Brain microvascular endothelial cell (primary cell): ENCODE measurements around the gene TJP2.
A peak's percentile ranks its signal among the peaks of the same experiment; 100 is the strongest.

Experiments used
- DNase-seq: peaks from one replicate; pipeline ENCODE4 v3.0.0-alpha.2; 2020
- H3K27ac ChIP-seq: fragments of 250-450 bp; sonication (Bioruptor Pico); 2 replicates; pipeline ENCODE4 v1.5.1; 2020; ENCODE audit warnings: mild to moderate bottlenecking, moderate library complexity
- H3K27me3 ChIP-seq: fragments of 250-450 bp; sonication (Bioruptor Pico); replicated peaks from 2 replicates; pipeline ENCODE4 v1.5.1; 2020; ENCODE audit warnings: mild to moderate bottlenecking
- H3K36me3 ChIP-seq: fragments of 250-450 bp; sonication (Bioruptor Pico); replicated peaks from 2 replicates; pipeline ENCODE4 v1.5.1; 2020; ENCODE audit warnings: mild to moderate bottlenecking
- H3K4me3 ChIP-seq: 2 replicates; pipeline ENCODE4 v1.5.1; 2011; ENCODE audit warnings: low read depth, mild to moderate bottlenecking, control low read depth, low read length, moderate library complexity
- in situ Hi-C: cut with HindIII; loops from 2 replicates; pipeline ENCODE4 v1.10.0; 2017; ENCODE audit warnings: low sequenced_read_pairs, low pct_ligation_motif_present
- TF ChIP-seq, protein P1 (sequence below): IDR thresholded peaks from 2 replicates; pipeline ENCODE4 v1.5.1; 2011; ENCODE audit warnings: low read depth, mild to moderate bottlenecking, moderate library complexity, low read length, control low read depth, inconsistent platforms; ENCODE audit errors: missing control alignments

The TJP2 gene

GRCh38 chr9:69186841-69187611 lies 12.9 kb downstream of the TJP2 start:
- no peak for DNase-seq
- H3K27me3 ChIP-seq = no peaks in the 10 kb centered on the region
- no peak overlapping the region for H3K4me3 ChIP-seq
- H3K27ac ChIP-seq = peak overlapping the region; percentile 16
- no peaks in the 10 kb centered on the region for H3K36me3 ChIP-seq
- TF ChIP-seq, protein P1, sequence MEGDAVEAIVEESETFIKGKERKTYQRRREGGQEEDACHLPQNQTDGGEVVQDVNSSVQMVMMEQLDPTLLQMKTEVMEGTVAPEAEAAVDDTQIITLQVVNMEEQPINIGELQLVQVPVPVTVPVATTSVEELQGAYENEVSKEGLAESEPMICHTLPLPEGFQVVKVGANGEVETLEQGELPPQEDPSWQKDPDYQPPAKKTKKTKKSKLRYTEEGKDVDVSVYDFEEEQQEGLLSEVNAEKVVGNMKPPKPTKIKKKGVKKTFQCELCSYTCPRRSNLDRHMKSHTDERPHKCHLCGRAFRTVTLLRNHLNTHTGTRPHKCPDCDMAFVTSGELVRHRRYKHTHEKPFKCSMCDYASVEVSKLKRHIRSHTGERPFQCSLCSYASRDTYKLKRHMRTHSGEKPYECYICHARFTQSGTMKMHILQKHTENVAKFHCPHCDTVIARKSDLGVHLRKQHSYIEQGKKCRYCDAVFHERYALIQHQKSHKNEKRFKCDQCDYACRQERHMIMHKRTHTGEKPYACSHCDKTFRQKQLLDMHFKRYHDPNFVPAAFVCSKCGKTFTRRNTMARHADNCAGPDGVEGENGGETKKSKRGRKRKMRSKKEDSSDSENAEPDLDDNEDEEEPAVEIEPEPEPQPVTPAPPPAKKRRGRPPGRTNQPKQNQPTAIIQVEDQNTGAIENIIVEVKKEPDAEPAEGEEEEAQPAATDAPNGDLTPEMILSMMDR = no peak
- in situ Hi-C loops = loop anchor here (25.0 kb wide), 1 partner anchor 125 kb away; no protein-coding TSS in a partner anchor

DNA sequence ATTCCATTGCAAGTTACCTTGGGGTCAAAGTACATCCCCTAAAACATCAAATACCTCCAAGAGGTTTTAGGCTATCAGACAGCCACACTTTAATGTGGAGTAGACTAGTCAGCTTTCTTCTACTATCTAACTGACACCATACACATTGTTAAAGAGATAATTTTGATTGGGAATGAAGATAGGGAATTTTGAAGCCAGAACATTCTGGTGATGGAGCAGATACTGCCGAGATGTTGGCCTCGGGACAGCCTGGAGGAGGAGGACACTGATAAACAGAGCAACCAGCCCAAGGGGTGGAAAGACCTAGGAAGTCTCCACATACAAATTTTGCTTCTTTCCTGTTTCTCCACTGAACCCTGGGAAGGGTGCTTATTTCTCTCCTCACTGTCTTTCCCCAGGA lies 14.9 kb downstream of the TJP2 start:
- no peak overlapping the region for H3K4me3 ChIP-seq
- H3K36me3 ChIP-seq = no peaks in the 10 kb centered on the region
- no peaks in the 10 kb centered on the region for H3K27me3 ChIP-seq
- TF ChIP-seq, protein P1 = no peak
- no peak for DNase-seq
- H3K27ac ChIP-seq = no peak overlapping the region
- in situ Hi-C loops = loop anchor here (25.0 kb wide), 1 partner anchor 127 kb away; no protein-coding TSS in a partner anchor

- DNase-seq = no peak
- H3K27ac ChIP-seq = no peak overlapping the region
- in situ Hi-C loops = loop anchor here (25.0 kb wide), 1 partner anchor 128 kb away; no protein-coding TSS in a partner anchor
- no peak overlapping the region for H3K4me3 ChIP-seq
- H3K36me3 ChIP-seq = no peaks in the 10 kb centered on the region
- no peaks in the 10 kb centered on the region for H3K27me3 ChIP-seq
- TF ChIP-seq, protein P1 = no peak
Measured at GRCh38 chr9:69190086-69190862, 16.2 kb downstream of the TJP2 start.

GRCh38 chr9:69190863-69191181 lies 16.7 kb downstream of the TJP2 start:
- no peak for DNase-seq
- in situ Hi-C loops = loop anchor here (25.0 kb wide), 1 partner anchor 129 kb away; no protein-coding TSS in a partner anchor
- no peak overlapping the region for H3K4me3 ChIP-seq
- no peaks in the 10 kb centered on the region for H3K27me3 ChIP-seq
- H3K36me3 ChIP-seq = no peaks in the 10 kb centered on the region
- TF ChIP-seq, protein P1 = no peak
- H3K27ac ChIP-seq = no peak overlapping the region

DNA sequence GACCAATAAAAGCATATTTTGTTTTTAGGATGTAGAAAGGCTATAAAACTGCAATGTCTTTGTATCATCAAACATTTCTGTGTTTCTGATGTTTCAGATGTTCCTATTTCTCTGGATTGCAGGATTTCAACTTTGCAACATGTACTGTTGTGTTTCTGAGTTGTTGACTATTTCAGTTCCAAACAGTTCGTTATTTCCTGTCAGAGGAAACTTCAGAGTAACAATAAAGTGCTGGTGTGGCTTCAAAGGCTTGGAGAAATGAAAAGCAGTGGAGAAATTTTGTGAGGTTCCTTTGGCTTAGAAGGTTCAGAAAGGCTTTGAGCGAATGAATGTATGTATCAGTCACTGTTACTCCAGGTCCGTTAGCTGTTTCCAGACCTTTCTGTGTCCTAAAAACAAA lies 17.2 kb downstream of the TJP2 start:
- no peak for DNase-seq
- Histone ChIP-seq H3K27ac (no peak overlapping the region), H3K27me3 (no peaks in the 10 kb centered on the region), H3K4me3 (no peak overlapping the region), H3K36me3 (no peaks in the 10 kb centered on the region)
- TF ChIP-seq, protein P1 = no peak
- in situ Hi-C loops = loop anchor here (25.0 kb wide), 1 partner anchor 129 kb away; no protein-coding TSS in a partner anchor
